ENCODE measurements around the gene SERGEF. TPM values are rescaled to one million over a fixed set of nuclear protein-coding genes. Genes with fewer than 3 reads are reported as not detected.
"Not testable (repeated sequence)": the region's sequence is repeated elsewhere in the genome, so short reads cannot be mapped to it uniquely, and the experiment has no call there.

SERGEF gene
- total RNA-seq, 2 experiments from 2014 or later, result 27.5 to 27.7 TPM

GRCh38 chr11:17923217-17923616 lies 89.6 kb downstream of the SERGEF start:
- ChIA-PET CTCF (no interaction called here), POLR2A (no interaction called here)

GRCh38 chr11:17922416-17922788 lies 90.4 kb downstream of the SERGEF start:
- ChIA-PET POLR2A (no interaction called here), CTCF (no interaction called here)

GRCh38 chr11:17921659-17922415 lies 91.0 kb downstream of the SERGEF start:
- ChIA-PET POLR2A (no interaction called here), CTCF (no interaction called here)

DNA sequence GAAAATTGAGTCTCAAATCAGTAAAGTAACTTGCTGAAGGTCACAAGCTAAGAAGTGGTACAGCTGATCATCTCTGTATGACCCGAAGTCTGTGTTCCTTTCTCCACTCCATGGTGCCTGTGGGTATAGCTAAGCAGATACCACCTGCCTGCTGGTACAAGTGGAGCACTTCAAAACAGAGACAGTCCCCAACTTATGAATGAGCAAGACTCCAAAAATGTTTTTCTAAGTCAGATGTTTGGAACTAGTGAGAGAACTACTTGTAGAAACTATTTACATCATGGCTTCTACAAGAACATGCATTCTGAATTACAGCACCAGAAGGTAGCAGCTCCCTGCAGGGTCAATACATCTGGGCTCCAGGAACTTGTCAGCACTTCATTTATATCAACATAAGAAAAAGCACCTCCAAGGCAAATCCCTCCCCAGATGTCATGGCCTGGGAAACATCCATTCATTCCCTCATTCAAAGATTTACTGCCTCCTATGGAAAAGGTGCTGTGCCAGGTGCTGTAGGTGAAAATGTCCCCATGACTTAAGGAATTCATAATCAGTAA lies 94.7 kb downstream of the SERGEF start:
- ChIA-PET CTCF (interaction anchor here (0.6 kb wide), 1 partner anchor 172 kb away, joined by 4 read pairs; no protein-coding TSS in a partner anchor), POLR2A (no interaction called here)

DNA sequence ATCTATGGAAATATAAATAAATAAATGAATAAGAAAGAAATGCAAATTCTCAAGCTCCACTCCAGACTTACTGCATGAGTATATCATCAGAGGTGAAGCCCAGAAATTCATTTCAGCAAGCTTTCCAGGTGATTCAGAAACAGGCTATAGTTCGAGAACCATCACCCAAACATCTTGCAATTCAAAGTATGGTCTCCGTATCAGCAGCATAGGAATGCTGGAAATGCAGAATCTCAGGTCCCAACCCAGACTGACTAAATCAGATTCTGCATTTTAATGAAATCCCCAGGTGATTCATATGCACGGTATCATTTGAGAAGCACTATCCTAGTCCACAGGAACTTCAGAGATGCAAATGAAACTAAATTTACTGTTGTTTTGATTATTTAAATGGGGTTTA lies 95.3 kb downstream of the SERGEF start:
- ChIA-PET POLR2A (no interaction called here), CTCF (no interaction called here)

GRCh38 chr11:17915500-17916143 lies 97.2 kb downstream of the SERGEF start:
- ChIA-PET POLR2A (no interaction called here), CTCF (no interaction called here)

DNA sequence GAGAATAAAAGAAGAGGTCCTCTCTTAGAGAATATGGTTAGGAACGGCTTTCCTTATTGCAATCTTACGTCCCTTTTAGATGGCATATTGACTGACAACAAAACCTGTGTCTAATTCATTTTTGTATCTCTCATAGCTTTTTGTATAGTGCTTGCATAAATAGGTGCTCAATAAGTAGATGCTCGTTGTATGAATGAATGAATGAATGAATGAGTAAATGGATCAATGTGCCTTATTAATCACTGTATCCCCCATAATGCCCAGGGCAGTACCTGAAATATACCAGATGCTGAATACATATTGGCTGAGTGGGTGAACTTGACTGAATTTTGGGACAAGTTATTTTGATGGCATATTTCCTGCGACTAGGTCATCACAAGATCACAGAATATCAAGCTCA lies 97.9 kb downstream of the SERGEF start:
- ChIA-PET CTCF (no interaction called here), POLR2A (no interaction called here)

DNA sequence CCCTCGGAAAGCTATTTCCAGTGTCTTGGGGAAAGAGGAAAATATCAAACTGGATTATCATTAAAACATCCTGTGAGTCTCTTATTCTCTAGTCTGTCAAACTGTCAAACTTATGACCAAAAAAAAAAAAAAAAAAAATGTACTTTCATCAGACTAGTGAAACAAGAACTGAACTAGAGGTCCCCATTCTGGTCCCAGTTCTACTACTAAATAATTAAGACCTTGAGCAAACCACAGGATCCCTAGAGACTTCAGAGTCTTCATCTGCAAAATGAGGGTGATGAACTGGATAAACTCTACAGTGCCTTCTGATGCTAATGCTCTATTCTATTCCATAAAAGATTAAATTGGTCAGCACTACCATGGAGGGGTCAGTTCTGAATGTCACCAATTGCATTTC lies 105.8 kb downstream of the SERGEF start:
- CTCF ChIA-PET, result no interaction called here
- POLR2A ChIA-PET, result no interaction called here

DNA sequence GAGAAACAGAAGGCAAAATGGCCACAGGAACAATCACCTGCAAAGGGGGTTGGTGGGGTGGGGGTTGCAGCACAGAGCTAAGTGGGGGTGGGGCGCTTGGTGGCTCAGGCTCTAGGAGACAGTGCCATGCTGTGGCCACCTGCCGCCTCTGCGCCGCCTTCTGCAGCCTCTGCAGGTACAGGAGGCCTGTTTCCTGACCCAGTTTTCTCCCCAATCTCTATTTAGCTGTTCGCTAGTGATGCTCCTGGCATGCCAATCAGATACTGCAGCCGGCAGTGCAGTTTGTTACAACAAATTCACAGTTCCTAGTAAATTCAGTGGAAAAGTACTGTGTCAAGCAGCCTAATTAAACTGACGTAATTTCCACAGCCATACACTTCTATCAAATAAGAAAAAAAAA lies 106.4 kb downstream of the SERGEF start:
- ChIA-PET POLR2A (no interaction called here), CTCF (no interaction called here)

GRCh38 chr11:17905477-17905876 lies 107.4 kb downstream of the SERGEF start:
- ChIA-PET POLR2A (no interaction called here), CTCF (no interaction called here)

DNA sequence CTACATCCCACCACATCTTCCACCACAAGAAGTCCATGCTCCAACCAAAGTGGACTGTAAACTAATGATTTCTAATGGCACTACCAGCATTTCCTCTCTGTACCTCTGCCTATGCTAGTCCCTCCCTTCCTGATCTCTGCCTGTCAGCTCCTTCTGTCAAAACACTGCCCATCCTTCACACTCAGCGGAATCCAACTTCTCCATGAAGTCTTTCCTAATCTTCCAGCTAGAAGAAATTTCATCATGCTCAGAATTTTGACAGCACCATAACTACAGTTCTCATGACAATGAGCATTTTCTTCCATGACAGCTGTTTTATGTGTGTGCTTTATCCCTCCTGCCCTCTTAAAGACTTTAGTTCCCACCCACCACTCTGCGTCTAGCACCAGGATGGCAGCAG lies 111.4 kb downstream of the SERGEF start:
- ChIA-PET CTCF (no interaction called here), POLR2A (no interaction called here)

- CTCF ChIA-PET, result no interaction called here
Observed at GRCh38 chr11:17898782-17899181, 114.1 kb downstream of the SERGEF start.

DNA sequence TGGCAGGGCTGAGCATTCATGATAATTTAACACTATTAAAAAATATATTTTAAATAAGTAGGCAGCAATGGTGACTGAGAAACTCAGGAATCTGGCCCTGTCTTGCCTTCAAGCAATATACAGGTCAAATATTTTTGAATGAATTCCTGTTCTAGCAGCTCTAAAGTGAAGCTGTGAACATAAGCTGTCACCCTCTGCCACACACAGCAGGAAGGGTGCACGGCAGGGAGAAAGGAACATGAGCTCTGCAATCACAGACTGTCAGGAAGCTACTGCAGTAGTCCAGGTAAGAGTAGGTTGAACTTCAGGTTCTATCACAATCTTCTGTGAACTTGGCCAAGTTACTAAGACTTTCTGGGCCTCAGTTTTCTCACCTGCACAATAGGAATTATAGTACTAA lies 114.8 kb downstream of the SERGEF start:
- POLR2A ChIA-PET, result no interaction called here
- CTCF ChIA-PET, result no interaction called here

More at GRCh38 chr11:17898782-17899181, 114.1 kb downstream of the SERGEF start:
- POLR2A ChIA-PET, result no interaction called here

DNA sequence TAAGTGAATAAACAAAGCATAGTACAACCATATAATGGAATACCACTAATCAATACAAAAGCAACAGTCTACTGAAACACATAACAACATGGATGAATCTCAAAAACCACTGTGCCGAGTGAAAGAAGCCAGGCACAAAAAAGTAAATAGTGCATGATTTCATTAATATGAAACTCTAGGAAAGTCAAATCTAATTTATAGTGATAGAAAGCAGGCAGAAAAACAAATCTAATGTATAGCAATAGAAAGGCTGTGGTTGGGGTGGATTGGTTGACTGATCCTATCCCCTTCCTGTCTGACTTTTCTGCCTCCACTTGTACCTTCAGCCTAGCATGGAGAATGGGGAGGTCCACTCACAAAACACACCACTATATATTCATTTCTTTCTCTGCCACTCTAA lies 115.4 kb downstream of the SERGEF start:
- ChIA-PET CTCF (no interaction called here), POLR2A (no interaction called here)

DNA sequence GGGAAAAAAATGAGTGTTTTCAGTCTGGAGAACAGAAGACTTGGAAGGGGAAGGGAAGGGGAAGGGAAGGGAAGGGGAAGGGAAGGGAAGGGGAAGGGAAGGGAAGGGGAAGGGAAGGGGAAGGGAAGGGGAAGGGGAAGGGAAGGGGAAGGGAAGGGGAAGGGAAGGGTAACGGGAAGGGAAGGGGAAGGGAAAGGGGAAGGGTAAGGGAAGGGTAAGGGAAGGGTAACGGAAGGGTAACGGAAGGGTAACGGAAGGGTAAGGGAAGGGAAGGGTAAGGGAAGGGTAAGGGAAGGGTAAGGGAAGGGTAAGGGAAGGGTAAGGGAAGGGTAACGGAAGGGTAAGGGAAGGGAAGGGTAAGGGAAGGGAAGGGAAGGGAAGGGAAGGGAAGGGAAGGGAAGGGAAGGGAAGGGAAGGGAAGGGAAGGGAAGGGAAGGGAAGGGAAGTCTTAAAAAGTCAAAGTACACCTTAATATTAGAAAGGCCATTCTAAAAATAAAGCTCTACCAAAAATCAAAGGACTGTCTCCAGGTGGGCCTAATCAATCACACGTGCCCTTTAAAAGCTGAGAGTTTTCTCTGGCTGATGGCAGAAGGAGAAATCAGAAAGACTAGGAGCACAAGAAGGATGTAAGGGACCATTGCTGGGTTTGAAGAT lies 116.2 kb downstream of the SERGEF start:
- CTCF ChIA-PET, POLR2A ChIA-PET: not testable (repeated sequence)

- ChIA-PET CTCF (no interaction called here), POLR2A (no interaction called here)
Observed at GRCh38 chr11:17894929-17895658, 117.8 kb downstream of the SERGEF start.

- CTCF ChIA-PET, result no interaction called here
- POLR2A ChIA-PET, result no interaction called here
Observed at GRCh38 chr11:17892409-17892808, 120.4 kb downstream of the SERGEF start.

DNA sequence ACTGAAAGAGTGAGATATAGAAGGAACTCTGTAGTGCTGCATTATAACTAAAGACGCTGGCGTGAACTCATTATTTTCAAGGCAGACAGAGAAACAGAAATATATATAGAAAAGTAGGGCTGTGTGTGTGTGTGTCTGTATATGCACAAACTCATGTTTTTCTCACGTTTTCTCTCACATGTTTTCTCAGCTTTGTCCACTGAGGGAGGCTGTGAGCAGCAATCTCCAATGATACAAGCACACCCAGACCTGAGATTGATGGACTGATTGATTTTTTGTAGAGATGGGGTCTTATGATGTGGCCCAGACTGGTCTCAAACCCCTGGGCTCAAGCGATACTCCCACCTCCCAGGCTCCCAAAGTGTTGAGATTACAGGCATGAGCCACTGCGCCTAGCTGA lies 122.5 kb downstream of the SERGEF start:
- ChIA-PET CTCF (no interaction called here), POLR2A (no interaction called here)

GRCh38 chr11:17887779-17888178 lies 125.1 kb downstream of the SERGEF start:
- CTCF ChIA-PET, result no interaction called here
- POLR2A ChIA-PET, result no interaction called here

- ChIA-PET CTCF (no interaction called here), POLR2A (no interaction called here)
Observed at GRCh38 chr11:17883946-17884345, 128.9 kb downstream of the SERGEF start.

DNA sequence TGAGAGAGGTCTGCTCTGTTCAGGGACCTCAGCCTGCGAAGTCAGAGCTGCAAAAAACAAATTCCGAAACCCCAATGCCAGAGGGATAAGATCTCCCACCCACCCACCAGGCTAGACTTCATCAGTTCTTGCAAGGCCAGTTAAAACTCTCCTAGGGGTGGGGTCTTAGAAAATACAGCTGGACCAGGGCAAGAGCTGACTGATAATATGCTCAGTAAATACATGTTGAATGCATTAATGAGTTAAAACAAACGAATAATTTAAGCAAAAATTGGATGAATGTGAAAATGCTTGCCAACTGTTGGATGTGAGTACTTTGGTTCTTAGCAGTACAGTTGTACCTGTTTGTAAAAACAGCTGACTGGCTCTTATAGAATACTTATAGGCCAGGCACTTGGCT lies 129.8 kb downstream of the SERGEF start:
- POLR2A ChIA-PET, result no interaction called here
- CTCF ChIA-PET, result no interaction called here
